Heart right ventricle (tissue), 16 donors: Measurements from ENCODE around the gene CAMK2N1. TPM values are rescaled to one million over a fixed set of nuclear protein-coding genes. Genes with fewer than 3 reads are reported as not detected.

Source experiments
- ATAC-seq, 8 donors: fragments of 200-7000 bp; cut with Tn5 transposase; one replicate each; pipeline ENCODE4 v1.9.1; 2020; ENCODE audit warnings: mild to moderate bottlenecking in 8 of 8, moderate library complexity in 8 of 8, moderate number of reproducible peaks in 1 of 8
- DNase-seq, 2 donors: peaks; one replicate each; pipeline ENCODE4 v3.0.0-alpha.2; 2020
- H3K27ac ChIP-seq, 10 donors: fragments of 200-600 bp; sonication (generic) in 2 of 10; one replicate each; pipeline versions ENCODE4 v1.5.0 to v1.8.0; 2020 to 2022; ENCODE audit warnings: mild to moderate bottlenecking in 3 of 10
- H3K27me3 ChIP-seq, 7 donors: fragments of 200-600 bp; one replicate each; pipeline ENCODE4 v1.8.0; 2021 to 2022; ENCODE audit warnings: mild to moderate bottlenecking in 2 of 7
- H3K36me3 ChIP-seq, 9 donors: fragments of 200-600 bp; sonication (generic) in 1 of 9; one replicate each; pipeline versions ENCODE4 v1.5.0 to v1.8.0; 2020 to 2022; ENCODE audit warnings: mild to moderate bottlenecking in 2 of 9
- H3K4me1 ChIP-seq, 9 donors: fragments of 200-600 bp; sonication (generic) in 1 of 9; one replicate each; pipeline versions ENCODE4 v1.5.0 to v1.8.0; 2020 to 2022; ENCODE audit warnings: mild to moderate bottlenecking in 4 of 9
- H3K4me3 ChIP-seq, 10 donors: fragments of 200-600 bp; sonication (generic) in 2 of 10; one replicate each; pipeline versions ENCODE4 v1.5.0 to v1.8.0; 2020 to 2022; ENCODE audit warnings: mild to moderate bottlenecking in 7 of 10, moderate library complexity in 2 of 10
- H3K9me3 ChIP-seq, 11 donors: fragments of 200-600 bp in 10 of 11; sonication (generic) in 2 of 11; one replicate each; pipeline versions ENCODE4 v1.5.0 to v1.8.0; 2013 to 2022; ENCODE audit warnings: mild to moderate bottlenecking in 2 of 11, control low read depth in 1 of 11, moderate library complexity in 1 of 11
- CTCF ChIP-seq, 9 donors: fragments of 200-600 bp; sonication (generic) in 2 of 9; IDR thresholded peaks; one replicate each; pipeline versions ENCODE4 v1.5.0 to v1.8.0; 2021 to 2022; ENCODE audit warnings: antibody characterized with exemption in 9 of 9, mild to moderate bottlenecking in 5 of 9, moderate library complexity in 1 of 9
- WGBS, 2 donors: extraction: QIAGEN DNeasy Blood & Tissue Kit; methylation state at CpG; one replicate each; pipeline ENCODE4 v1.1.7; 2013; ENCODE audit warnings: inconsistent platforms in 1 of 2; 5-methylcytosine and 5-hydroxymethylcytosine counted together
- intact Hi-C, 10 donors: fragments of 100-400 bp; cut with DNase I; formaldehyde crosslinking; loops; one replicate each; pipeline versions ENCODE4 v1.11.1 to v1.14.2; 2022
- polyA plus RNA-seq, 2 donors: library from polyadenylated mRNA; stranded (reverse); fragments of 200-250 nt; gene quantifications; one replicate each; pipeline ENCODE4 v1.2.3, GENCODE V29; 2013
- total RNA-seq, 10 donors: library from RNA; stranded (reverse); fragmentation: NEBNext Ultra II Directional in 3 of 10; extraction: Animal tissue kit (Norgen Biotek cat#: 25700) in 3 of 10; gene quantifications; one replicate each; pipeline versions ENCODE4 v1.2.1 to v1.2.4, GENCODE V29; 2021 to 2023
- donor health status: Arrhythmogenic right ventricular cardiomyopathy.
- donor health status: ischemic (EF 13 %, LVEDD 7.1; RV severe dilation, severe dysfunction).
- donor health status: healthy with polysubstance abuse.
- donor health status: DM: no; HTN: yes; CAD: no.
- donor health status: DM: no; HTN: no; CAD: no.
- donor health status: ischemic (EF 25% LVEDD 6.9; RV normal size, moderate dysfunction).
- donor health status: ischemic (EF 25% LVEDD 5.7; RV mildly dilated, moderate dysfunction).
- donor health status: healthy.
- donor health status: DM: yes; HTN: yes; CAD: no.
- donor health status: Ischemic cardiomyopathy.
- donor health status: ischemic (EF 35%, LVEDD 5.7; RV mildly dilated, moderate dysfunction).
- donor health status: nonischemic (EF 11% LVEDD 7.7; RV severe dilation, severe dysfunction).
- donor health status: DM: yes; HTN: yes; CAD: no.
- donor health status: PGD.
- donor health status: ischemic (EF 29% LVEDD 5.4; RV normal size, mild dysfunction).
- donor health status: nonischemic (EF 23%, LVEDD 6.1; RV moderate dilation, normal function).

Gene CAMK2N1
- total and polyA plus RNA-seq, 12 donors, result 4.0 to 12.9 (median 8.5) TPM

- 58 to 61% methylated on average over 6 of the region's 6 CpGs for WGBS, 2 donors
- intact Hi-C loops, result no loop called here
- ATAC-seq, result no peak
These were observed 40.1 kb downstream of the CAMK2N1 start for GRCh38 chr1:20445956-20446355.

GRCh38 chr1:20443703-20444586 is 42.1 kb downstream of the CAMK2N1 start:
- Histone ChIP-seq H3K27ac (no peak overlapping the region), H3K9me3 (no peaks in the 10 kb centered on the region), H3K4me3 (no peak overlapping the region), H3K27me3 (peaks cover 0 to 14% (median 8%) of the 10 kb centered on the region in 7 donors), H3K4me1 (no peaks in the 10 kb centered on the region), H3K36me3 (no peaks in the 10 kb centered on the region)
- ATAC-seq (no peak), DNase-seq (no peak)
- WGBS, 2 donors, result 80 to 81% methylated on average over 11 of the region's 11 CpGs
- no peak for TF ChIP-seq CTCF (IDR thresholded peaks at IDR 0.05)
- intact Hi-C loops, result loop anchor here in 1 of 10 donors (2.0 kb wide), 1 partner anchor 19 kb away; no protein-coding TSS in a partner anchor

More at GRCh38 chr1:20445956-20446355, 40.1 kb downstream of the CAMK2N1 start:
- no peak for TF ChIP-seq CTCF (IDR thresholded peaks at IDR 0.05)
- H3K36me3 ChIP-seq, result no peaks in the 10 kb centered on the region
- DNase-seq, result no peak
- H3K4me1 ChIP-seq, result no peaks in the 10 kb centered on the region
- no peak overlapping the region for H3K27ac ChIP-seq
- H3K27me3 ChIP-seq, result peaks cover 0 to 35% (median 22%) of the 10 kb centered on the region in 7 donors
- H3K9me3 ChIP-seq, result no peaks in the 10 kb centered on the region
- no peak overlapping the region for H3K4me3 ChIP-seq

- Histone ChIP-seq H3K27ac (no peak overlapping the region), H3K9me3 (no peaks in the 10 kb centered on the region), H3K4me1 (no peaks in the 10 kb centered on the region), H3K4me3 (no peak overlapping the region), H3K27me3 (peaks cover 0 to 7% (median 3%) of the 10 kb centered on the region in 7 donors), H3K36me3 (no peaks in the 10 kb centered on the region)
- intact Hi-C loops, result loop anchor here in 1 of 10 donors (2.0 kb wide), 1 partner anchor 20 kb away; no protein-coding TSS in a partner anchor
- no peak for DNase-seq
- TF ChIP-seq CTCF (IDR thresholded peaks at IDR 0.05), result no peak
- no peak for ATAC-seq
- WGBS, 2 donors, result 81 to 88% methylated on average over 5 of the region's 5 CpGs
These were observed 42.9 kb downstream of the CAMK2N1 start for GRCh38 chr1:20442920-20443625.

- no peaks in the 10 kb centered on the region for H3K9me3 ChIP-seq
- H3K36me3 ChIP-seq, result no peaks in the 10 kb centered on the region
- H3K4me1 ChIP-seq, result no peaks in the 10 kb centered on the region
- no peak overlapping the region for H3K27ac ChIP-seq
- DNase-seq (peak in 1 of 2 donors; percentile 42), ATAC-seq (peak in 7 of 8 donors; percentile 61 to 80 (median 67))
- TF ChIP-seq CTCF (IDR thresholded peaks at IDR 0.05), result no peak
- WGBS, 2 donors, result 16 to 19% methylated on average over 6 of the region's 6 CpGs
- no peak overlapping the region for H3K4me3 ChIP-seq
- H3K27me3 ChIP-seq, result peaks cover 0 to 22% (median 12%) of the 10 kb centered on the region in 7 donors
- intact Hi-C loops, result no loop called here
These were observed 45.2 kb downstream of the CAMK2N1 start for GRCh38 chr1:20440785-20441200.
